Uterus (tissue), 2 donors: ENCODE measurements around the gene AMIGO3.

Source experiments
- POLR2A ChIP-seq, 2 donors: fragments of 450-650 bp; IDR thresholded peaks; one replicate each; pipeline ENCODE4 v1.6.1; 2016; ENCODE audit warnings: antibody characterized with exemption in 2 of 2, mild to moderate bottlenecking in 1 of 2, moderate library complexity in 1 of 2
- TF ChIP-seq, protein P1 (sequence below), 4 experiments: fragments of 200-600 bp in 2 of 4; fragments of 450-650 bp in 2 of 4; sonication (generic) in 2 of 4; IDR thresholded peaks; one replicate each; pipeline ENCODE4 v1.5.1; 2016 to 2019; ENCODE audit warnings: antibody characterized with exemption in 4 of 4, mild to moderate bottlenecking in 2 of 4, moderate library complexity in 1 of 4

DNA sequence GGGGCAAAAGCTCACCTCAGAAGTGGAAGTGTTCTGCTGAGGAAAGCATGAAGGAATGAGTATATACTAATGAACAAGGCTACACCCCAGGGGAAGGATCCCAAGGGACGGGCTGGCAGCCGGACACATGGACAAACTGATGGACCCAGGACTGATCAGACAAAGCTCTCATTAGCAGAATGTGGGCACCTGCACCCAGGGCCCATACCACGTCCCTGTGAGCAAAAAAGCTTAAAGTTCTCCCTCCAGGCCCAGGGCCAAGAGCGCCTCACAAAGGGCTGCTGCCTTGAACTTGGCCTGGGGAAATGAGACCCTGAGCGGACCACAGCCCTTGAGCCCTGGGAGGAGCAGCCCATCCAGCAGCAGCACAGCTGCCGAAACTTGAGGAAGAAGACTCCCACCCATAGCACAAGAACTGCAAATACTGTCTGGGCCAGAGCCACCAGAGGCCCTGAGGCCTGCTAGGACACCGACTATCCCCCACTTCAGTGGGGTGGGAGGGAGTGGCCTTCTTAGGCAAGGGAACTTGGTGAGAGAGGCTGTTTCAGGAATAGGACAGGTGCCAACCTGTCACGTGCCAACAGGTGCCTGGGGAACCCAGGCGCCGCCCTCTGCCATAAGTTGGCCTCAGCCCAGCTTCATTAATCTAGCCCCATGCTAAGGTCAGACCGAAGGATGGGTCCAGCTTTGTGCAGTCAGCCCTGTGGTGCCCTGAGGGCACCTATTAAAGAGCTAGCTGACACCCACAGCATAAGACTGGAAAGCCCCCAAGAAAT lies 6.6 kb upstream of the AMIGO3 start:
- TF ChIP-seq, protein P1, sequence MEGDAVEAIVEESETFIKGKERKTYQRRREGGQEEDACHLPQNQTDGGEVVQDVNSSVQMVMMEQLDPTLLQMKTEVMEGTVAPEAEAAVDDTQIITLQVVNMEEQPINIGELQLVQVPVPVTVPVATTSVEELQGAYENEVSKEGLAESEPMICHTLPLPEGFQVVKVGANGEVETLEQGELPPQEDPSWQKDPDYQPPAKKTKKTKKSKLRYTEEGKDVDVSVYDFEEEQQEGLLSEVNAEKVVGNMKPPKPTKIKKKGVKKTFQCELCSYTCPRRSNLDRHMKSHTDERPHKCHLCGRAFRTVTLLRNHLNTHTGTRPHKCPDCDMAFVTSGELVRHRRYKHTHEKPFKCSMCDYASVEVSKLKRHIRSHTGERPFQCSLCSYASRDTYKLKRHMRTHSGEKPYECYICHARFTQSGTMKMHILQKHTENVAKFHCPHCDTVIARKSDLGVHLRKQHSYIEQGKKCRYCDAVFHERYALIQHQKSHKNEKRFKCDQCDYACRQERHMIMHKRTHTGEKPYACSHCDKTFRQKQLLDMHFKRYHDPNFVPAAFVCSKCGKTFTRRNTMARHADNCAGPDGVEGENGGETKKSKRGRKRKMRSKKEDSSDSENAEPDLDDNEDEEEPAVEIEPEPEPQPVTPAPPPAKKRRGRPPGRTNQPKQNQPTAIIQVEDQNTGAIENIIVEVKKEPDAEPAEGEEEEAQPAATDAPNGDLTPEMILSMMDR (IDR thresholded peaks at IDR 0.05): no peak
- TF ChIP-seq POLR2A (IDR thresholded peaks at IDR 0.05): no peak
